ENCODE results near the gene CDC37L1.

The CDC37L1 gene

DNA sequence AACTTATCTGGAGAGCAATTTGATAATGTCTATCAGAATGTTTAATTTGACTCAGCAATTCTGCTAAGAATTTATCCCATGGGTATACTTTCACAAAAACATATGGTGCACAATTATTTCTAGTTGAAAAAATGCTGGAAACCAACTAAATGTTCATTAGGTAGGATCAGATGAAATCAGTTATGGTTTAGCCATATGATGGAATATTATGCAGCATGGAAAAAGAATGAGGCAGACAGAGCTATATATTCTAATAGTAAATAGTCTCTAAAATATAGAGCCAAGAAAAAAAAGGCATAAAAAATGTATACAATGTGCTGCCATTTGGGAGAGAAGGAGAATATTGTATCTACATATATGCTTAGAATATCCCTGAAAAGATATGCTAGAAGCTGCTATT, 9.5 kb upstream of the CDC37L1 start:
- no peak for DNase-seq

DNA sequence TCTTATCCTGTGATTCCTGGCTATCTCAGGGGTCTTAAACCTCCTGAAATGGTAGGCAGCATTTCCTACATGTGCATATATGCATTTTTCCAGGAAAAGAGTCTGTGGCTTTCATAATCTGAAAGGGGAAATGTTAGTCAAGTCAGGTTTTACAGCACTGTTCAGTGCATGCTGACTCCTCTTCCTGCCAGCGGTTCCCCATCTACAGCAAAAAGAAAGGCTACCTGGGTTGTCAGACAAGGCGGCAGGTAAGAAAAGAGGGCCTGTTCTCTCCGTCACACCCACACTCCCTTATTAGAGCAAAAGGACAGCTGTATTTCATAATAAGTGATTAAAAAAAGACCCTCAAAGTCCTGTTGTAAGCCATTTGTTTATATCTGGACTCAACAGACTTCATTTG, 8.8 kb upstream of the CDC37L1 start:
- no peak for DNase-seq

DNA sequence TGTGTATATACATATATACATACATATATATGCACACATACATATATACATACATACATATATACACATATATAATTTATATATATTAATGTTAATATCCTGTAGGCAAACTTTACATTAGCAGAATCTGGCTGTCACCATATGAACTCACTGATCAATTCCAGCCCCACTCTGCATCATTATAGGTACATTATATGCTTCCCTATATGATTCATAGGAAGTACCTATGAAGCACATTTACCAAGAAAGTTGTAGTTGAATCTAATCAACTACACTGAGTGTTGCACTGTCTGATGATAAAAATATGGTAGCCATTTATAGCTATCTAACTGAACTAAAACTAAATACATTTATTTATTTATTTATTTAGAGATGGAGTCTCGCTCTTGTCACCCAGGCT, 7.6 kb upstream of the CDC37L1 start:
- DNase-seq: no peak

DNA sequence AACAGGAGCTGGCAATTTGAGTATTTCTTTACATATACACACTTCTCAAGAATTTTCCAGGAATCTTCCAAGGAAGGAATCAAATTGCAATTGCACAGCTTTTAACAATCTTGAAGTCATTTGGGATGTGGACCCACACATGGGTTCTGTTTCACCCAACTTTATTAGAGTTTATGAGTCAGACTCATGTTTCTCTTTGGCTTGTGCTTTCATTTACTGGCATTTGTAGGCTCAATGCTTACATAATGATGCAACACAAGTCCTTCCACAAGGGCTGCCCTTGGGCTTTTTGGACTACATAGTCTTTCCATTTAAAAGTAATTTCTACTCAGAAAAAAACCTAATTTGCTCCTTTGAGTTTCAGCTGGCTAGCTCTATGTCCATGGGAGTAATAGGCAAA, 4.6 kb upstream of the CDC37L1 start:
- no peak for DNase-seq

DNA sequence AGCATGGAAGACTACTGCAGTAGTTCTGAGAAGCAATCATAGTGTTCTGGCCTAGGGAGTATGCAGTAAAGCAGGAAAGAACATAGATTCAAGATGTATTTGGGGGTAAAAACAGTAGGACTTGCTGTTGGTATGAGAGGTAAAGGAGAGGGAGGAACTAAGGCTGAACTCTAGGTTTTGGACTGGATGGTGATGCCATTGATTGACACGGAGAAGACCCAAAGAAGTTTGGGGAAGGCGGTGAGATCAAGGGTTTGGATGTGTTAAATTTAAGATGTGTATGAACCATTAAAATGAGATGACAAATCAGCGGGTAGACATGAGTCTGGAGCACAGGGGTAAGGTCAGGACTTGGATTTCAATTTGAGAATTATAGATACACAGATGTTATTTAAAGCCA, 2.0 kb upstream of the CDC37L1 start:
- no peak for DNase-seq

DNA sequence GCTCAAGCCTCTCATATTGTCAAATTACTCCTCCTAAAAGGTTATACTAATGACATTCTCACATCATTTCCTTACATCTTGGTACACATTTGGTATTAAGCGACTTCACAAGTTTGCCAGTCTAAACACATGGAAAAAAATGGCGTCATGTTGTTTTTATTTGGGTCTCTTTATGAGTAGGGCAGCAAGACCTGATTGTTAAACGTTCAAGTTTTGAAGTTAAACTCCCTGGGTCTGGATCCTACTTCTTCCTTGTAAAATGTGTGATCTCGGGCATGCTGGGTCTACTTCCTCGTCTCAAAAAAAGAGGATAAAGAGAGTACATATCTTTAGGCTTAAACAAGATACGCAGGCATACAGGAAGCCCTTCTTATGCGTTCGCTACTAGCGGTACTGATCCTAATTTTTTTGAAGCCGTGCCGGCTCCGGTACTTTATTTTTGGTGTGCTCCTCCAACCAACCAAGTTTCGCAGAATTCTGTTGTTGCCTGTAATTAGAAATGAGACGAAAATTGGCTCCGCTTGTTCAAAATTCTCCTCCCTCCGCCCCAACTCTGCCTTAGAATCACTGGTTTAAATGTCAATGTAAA, 596 bp upstream of the CDC37L1 start:
- DNase-seq: no peak

DNA sequence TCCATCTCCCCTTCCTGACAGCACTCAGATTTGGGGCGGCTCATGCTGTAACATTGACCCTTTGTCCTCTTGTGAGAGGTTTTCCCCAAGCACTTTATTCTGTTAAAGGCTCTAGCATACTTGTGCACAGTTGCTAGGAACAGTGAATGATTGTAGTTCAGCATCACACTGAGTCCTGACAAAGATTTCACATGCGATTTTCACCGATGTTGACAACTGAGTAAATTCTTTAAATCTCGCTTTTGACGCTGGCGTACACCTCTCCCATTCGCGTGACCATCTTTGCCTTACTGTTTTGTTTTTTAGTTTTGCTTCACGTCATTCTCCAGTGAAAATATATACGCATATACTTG, 780 bp downstream of the CDC37L1 start:
- DNase-seq: no peak

DNA sequence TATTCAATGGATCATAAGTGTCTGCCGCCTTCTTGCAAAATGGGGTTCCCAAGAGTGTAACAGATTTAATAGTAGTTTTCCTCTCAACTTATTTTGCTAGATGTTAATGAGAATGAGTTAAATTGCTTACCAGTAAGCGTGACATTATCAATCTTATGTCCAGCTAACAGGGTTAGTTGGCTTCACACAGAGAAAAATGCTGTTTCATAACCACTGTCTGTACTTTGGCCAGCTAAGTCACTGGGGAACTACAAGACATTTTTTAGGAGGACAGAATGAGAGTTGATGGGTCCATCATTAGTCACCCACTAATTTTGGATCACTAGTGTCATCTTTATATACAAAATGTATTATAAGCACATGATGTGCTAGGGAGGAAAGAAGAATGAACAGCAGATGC, 1.4 kb downstream of the CDC37L1 start:
- DNase-seq: no peak

DNA sequence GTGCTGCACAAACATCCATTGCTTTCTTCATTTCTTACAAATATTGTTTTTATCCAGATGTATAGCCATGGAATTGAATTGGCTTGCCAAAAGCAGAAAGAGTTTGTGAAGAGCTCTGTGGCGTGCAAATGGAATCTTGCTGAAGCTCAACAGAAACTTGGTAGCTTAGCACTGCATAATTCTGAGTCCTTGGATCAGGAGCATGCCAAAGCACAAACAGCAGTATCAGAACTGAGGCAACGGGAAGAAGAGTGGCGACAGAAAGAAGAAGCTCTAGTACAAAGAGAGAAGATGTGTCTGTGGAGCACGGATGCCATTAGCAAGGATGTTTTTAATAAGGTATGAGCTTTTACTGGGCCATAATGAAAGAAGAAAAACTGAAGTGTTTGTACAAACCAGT, 5.5 kb downstream of the CDC37L1 start:
- no peak for DNase-seq

DNA sequence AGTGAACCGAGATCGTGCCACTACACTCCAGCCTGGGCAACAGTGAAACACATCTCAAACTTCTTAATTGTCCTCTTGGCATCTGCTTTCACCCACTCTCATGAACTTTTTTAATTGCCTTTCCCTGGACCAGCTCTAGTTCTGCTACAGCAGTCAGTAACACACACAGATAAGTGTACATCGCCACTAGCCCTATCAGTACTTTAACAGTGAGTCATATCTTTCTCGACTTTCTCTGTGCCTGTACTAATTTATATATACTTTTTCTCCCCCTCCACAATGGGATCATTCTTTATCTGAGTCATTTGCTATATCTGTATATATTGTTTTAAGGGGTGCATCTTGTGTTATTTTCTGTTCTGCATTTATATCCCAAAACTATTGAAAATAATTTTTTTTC, 6.7 kb downstream of the CDC37L1 start:
- DNase-seq: no peak

DNA sequence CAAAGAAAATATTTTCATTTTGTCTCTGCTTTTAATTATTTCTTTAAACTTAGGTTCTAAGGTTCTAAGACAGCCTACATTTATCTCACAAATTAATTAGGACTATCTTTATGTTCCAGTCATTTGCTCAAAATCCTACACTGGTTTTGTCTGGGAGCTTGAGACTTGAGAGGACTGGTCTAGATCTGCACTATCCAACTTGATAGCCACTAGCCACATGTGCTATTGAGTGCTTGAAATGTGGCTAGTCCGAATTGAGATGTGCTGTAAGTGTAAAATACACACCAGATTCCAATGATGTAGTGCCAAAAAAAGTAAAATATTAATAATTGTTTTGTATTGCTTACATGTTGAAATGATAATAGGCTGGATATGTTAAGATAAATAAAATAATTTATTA, 7.2 kb downstream of the CDC37L1 start:
- no peak for DNase-seq

DNA sequence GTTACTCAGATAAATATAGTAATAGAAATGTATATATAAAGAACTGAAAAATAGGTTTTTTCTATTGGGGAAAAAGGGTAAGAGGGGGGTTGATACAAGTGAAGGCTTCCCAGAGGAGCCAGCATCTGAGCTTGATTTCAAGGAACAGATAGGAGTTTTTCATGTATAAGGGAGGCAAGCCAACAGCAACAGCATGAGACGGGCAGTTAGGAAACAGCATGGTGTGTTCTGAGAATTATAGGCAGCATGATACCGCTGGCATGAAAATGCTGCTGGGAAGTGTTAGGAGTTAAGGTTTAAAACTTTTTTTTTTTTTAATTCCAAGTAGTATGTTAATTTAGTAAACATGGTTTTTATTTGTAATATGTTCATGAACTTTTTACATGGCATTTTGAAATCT, 9.7 kb downstream of the CDC37L1 start:
- no peak for DNase-seq

DNA sequence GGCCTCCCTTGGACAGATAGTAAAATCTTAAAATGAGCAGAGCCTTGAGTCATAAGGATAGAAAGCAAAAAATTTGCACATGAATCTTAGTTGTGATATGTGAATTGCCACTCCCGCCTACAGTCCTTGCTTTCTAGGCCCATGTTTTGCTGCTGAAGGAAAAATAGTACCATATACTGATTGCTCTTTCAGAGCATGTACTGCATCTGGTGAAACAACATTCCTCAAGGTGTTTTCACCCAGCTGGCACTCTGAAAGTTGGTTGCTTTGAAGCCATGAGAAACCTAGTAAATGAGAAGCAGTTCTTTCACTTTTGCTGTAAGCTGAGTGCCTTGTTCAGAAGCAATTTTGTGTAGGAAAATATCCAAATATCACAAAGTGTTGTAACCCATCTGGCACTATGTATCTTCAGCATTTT, 10.3 kb downstream of the CDC37L1 start:
- DNase-seq: no peak

DNA sequence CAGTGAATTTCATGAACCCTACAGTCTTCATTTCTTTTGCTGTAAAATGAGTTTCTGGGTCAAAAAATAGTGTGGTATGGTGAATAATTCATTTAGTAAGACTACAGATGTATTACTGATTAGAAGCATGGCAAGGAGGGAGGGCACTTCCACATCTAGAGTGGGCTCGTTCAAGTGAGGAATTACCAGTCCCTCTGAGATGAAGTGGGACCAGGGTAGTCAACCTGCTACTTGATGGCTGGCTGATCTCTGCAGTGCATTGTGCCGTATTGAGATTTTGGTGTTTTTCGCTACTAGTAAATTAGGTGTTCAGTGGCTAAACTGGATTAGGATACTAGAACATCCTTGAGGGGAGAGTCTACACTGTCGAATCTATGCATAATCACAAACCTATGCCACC, 10.8 kb downstream of the CDC37L1 start:
- no peak for DNase-seq

DNA sequence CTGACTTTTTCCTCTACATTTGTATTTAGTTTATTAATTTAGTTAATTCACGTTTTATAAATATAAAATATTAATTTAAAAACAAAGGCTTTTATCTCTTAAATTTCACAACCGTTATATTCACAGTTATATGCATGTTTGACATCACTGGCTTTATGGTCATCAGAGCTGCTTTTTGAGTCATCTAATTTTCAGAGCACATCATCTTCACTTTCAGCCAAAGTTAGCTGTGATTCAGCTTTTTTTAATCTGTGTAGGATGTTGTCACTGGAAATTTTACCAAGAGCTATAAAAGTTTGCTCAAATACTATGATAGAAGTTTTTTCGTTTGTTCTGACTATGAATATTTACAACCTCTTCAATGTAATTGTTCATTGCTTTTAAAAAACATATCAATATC, 12.4 kb downstream of the CDC37L1 start:
- no peak for DNase-seq

DNA sequence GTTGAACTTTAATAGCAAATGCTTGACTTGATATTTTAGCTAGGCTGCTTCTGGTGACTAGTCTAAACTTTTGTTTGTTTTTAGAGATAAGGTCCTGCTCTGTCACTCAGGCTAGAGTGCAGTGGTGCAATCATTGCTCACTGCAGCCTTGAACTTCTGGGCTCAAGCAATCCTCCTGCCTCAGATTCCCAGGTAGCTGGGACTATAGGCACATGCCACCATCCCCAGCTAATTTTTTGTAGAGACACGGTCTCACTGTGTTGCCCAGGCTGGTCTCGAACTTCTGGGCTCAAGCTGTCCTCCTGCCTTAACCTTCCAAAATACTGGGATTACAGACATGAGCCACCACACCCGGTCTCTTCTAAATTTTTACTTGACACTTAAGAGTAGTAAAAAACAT, 20.7 kb downstream of the CDC37L1 start:
- DNase-seq: no peak

DNA sequence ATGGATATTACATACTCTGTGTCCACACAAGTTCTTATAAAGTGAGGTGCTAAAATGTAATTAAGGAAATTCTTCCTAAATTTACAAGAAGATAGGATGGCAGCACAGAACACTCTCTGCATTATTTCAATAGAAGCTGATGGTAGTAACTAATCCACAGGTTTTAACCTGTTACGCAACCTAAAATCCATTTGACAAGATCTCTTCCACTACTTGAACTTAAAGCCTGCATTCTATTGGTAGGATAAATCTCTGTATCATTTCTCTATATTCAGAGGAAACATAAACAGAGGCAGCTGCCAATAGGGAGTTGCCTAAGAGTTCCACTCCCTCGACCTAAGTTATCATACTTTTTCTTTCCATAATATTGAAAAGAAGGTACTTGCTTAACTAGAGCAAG, 21.6 kb downstream of the CDC37L1 start:
- no peak for DNase-seq

DNA sequence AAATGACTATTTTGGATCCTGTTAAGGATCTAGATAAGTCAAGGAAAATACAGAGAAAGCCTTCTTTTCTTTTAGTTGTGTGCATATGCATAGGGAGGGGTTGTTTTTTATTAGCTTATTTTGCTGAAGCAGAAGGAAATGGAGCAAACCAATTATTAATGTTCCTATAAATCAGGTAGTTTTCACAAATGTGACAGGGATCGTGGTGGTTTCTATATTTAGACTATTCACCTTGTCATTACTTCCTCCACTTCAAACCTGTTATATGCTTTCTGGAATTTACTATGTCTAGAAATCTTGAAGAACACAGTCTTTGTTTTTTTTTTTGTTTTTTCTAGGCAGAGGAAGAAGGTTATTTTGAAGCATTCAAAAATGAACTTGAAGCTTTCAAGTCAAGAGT, 22.2 kb downstream of the CDC37L1 start:
- no peak for DNase-seq

DNA sequence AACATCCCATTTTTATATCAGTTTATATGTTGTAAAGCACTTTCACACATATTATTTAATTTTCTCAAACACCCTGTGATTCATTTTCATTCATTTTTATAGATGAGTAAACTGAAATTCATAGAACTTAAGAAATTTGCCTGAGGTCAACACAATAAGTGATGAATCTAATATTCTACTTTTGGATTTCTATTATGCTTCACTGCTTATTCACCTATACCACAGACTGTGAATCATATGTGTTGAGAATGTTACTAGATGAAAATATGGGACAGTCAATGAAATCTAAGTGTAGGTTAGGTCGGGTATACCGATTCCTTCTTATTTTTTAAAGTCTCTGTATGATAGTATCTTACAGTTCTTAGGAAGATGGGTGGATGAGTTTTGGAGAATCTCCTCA, 24.8 kb downstream of the CDC37L1 start:
- DNase-seq: no peak

DNA sequence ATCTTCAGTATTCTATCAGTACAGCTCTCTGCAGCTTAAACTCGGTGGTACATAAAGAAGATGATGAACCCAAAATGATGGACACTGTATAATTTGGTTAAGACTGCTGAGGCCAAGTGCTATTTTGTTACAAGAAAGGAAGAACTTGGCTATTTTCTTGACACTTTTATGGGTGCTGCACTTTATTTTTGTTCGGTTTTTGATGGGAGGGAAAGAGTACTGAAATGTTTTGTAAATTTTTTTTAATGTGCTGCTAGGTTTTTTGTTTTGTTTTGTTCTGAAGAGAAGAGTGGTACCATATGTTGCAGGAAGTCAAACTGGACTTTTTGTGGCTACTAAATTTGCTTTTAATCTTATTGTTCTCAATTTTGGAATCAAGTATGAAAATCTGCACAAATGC, 26.7 kb downstream of the CDC37L1 start:
- no peak for DNase-seq

DNA sequence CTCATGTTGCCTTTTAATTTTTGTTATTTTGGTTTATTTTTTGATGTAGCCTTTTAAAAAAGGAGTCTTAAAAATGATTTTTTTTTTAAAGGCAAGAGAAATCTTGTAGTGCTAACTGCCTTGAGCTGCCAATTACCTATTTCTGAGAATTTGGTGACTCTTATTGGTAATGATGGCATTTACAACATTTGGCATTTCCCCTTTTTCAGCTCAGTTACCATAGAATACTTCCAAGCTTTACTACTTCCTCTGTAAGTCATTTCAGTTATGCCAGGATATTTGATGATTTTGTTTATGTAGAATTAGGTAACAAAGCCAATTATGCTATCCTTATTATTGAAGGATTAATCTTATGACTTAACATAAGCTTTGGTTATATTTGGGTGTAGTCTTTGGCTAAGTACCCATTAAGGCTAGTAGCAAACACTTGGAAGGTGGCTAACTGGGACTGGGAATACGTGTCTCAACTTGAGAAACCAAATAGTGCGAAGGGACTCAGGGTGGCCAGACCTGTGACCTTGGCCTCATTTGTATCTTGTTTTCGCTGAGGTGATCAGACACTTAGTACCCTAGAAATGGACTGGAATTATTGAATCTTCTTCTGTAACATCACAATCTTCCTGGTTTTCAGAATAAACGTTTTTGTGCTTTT, 27.7 kb downstream of the CDC37L1 start:
- no peak for DNase-seq

DNA sequence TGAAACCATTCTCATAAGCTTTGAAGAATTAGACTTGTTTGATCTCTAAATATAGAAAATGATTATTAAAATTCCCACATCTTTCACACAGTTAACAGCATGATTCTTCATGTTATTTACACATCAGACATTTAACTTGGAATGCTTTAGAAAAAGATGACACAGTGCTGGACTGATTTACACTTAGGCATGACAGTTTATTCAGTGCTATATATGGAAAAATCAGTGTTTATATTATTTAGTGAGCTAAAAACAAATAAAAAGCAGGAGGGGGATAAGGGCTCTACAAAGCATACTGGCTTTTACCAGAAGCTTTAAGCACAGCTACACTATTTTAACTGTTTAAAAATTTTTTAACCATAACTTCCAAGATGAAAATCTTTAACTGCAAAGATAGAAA, 30.0 kb downstream of the CDC37L1 start:
- DNase-seq: no peak

DNA sequence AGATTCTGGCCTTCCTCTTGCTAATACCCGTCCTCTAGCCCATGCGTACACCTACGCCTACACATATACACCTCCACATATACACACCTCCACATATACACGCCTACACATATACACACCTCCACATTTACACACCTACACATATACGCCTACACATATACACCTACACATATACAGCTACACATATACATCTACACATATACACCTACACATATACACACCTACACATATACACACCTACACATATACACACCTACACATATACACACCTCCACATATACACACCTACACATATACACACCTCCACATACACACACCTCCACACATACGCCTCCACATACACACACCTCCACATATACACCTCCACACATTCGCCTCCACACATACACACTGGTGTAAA, 34.5 kb downstream of the CDC37L1 start:
- DNase-seq: no peak

DNA sequence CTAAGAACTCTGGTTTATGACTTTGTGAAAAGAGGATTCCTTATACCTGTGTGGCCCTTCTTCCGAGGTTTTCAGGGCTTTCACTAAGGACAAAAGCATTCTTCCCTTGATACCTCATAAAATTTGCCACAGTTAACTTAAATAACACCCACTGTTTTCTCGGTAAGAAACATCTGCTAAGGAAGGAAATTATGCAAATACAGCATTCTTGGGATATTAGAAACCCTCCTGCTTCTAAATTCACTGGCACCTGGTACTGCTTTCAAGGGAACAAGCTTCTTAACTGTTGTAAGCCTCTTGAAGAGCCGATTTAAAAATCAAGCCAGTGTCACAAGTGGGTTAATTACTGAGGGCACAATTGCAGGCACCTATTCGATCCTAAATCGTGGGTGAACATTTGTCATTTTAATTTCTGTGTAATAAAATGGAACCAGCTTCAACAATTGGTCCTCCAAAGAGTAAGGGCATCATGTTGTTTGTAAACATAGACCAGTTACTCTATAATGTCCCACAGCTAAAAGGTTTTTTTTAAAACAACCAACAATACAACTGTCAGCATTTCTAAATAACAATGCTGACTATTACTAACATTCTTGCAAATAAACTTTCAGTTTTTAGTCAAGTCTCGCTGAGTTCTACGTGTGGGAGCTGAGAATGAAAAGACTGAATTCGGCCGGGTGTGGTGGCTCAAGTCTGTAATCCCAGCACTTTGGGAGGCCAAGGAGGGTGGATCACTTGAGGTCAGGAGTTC, 35.1 kb downstream of the CDC37L1 start:
- no peak for DNase-seq

DNA sequence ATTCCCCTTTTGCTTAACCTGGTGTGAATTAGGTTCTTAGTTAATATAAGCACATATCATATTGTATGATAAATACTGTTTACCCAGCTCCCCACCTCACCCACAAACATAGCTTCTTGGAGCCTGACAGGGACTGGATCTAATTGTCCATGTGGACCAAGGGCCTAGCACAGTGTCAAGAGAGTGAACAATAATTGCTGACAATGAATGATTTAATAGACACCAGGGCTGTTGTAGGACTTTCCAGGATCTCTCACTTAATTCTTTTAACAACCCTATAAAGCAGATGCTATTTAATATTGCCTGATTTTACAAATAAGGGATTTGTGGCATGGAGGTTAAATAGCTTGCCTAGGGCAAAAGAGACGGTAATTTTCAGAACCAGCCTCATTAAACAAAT, 36.8 kb downstream of the CDC37L1 start:
- DNase-seq: no peak
